DMS114 treated with DMSO at 0.1 percent for 48 hours (cell line): ENCODE measurements around the gene EHMT2.

Experiments
- DNase-seq: peaks from one replicate; lab custom pipeline; 2025; ENCODE audit not compliant: unreplicated experiment; lab: John Stamatoyannopoulos, UW

EHMT2 gene

DNA sequence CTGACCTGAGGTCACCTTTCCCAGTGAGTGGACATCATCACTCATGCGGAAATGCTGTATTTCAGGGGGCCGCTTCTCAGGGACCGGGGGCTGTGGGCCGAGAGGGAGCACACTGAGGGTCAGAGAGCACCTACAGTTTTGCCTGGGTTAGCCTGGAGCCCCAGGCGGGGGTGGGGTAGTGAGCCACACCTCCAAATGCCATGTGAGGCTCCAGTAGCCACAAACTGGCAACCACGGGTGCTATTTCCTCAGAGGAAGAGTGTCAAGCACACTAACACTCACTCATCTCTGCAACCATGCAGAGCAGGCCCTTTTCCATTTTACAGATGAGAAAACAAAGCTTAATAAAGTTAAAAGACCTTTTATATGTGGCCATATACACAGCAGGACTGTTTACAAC, 4.7 kb downstream of the EHMT2 start:
- DNase-seq, result no peak

DNA sequence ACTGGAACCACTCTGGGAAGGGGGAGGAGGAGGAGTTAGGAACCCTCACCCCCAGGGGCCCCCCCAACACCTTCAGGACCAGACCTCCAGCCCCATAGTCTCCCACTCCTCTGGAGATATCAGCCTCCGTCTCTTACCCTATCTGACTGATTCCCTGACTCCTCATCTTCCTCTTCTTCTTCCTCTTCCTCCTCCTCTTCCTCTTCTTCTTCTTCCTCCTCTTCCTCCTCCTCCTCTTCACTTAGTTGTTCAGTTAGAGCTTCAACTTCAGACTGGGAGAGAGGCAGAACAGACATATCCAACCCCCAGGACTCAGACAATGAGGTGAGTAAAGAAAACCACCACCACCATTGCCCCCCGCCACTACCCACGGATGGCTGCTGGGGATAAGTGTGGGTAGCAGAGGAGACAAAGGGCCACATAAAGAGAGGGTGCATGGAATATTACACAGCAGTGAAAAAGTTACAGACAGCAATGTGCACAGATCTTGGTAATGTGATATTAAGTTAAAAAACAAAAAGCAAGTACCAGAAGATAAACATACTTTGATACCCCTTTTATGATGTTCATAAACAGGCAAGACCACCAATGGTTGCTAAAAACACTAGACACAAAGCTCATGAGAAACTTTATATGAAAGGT, 8.0 kb downstream of the EHMT2 start:
- no peak for DNase-seq

DNA sequence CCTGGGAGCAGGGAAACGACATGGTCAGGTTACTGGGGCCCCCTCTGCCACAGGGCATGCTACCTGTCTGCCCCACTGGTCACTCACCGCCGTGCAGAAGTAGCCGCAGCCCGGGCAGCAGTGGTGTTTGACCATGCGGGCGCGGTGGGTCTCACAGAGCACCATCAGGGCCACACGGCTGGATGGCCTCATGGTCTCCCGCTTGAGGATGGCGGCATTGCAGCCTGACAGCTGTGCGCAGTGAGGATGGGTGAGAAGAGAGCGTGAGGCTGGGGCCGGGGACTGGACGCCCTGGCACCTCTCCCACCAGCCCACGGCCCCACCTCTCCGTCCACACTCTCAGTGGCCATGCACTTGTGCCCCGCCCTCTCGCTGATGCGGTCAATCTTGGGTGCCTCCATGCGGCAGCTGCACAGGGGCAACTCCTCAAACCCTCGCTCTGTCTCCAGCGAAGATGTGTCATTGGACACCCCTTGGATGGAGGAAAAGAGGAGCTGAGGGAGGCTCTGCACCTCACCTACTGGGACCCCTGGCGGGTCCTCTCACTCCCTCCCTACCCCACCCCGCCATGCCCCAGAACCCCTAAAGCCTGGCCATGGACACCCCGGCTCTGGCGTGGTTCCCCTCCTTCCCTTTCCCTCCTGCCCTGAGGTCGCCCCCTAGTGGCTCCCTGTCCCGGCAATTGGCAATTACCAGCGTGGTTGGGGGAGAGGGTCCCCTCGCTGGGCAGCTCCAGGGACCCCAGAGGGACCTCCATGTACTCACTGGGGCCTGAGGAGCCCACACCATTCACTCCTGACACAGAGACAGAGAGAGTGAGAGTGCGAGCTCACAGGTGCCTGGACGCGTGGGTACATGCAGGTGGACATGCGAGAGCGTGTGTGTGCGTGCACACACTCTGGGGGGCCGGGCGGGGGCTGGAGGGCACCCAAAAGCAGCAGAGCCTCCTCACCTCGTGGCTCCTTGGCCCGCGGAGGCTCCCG, 8.9 kb downstream of the EHMT2 start:
- no peak for DNase-seq

DNA sequence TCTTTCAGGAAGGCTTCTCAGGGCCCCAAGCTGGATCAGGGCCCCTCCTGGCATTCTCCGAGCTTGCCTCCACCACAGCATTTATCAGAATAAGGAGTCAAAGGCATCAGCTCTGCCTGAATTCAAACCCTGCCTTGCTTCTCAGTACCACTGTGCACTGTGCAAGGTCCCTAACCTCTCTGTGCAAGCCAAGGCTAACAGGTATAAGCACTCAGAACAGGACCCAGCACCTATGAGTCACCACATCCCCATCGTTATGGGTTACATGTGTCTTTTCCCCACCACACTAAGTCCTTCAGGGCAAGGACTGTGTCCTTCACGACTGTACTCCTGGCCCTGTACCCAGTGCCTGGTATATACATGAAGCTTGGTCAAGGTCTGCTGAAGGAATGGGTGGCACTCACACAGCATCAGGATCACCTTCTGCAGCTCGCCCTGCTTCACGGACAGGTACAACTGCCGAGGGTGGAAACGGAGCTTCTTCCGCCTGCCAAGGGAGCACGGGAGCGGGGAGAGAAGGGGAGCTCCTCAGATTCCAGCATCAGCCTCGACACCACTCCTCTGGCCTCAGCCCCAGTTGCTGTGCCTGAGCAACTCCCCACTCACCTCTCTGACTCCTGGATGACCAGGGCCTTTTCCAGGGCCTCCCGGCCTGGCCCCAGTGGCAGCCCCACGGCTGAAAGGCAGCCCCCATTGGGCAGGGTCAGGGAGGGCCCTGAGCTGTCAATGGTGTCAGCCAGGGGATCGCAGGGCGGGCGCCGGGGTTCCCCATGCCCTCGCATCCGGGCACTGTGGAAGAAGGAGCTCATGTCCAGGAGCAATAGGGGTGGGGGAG, 10.1 kb downstream of the EHMT2 start:
- DNase-seq, result no peak

DNA sequence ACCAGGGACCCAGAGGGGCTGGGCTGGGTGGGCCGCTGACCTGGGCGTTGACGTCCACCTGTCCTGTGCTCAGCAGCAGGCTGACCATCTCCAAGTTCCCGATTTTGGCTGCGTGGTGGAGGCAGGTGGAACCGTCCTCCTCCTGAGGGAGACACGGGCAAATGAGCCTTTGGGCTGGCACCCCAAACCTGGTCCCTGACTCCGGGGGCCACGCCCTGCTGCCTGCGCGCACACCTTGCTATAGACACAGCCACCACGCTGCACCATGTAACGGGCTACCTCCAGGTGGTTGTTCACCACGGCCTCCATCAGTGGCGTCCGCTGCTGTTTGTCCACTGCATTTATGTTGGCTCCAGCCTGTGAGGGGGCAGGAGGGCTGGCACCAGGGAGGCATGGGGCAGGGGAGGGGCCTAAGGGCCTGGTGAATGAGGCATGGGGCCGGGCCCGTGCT, 10.9 kb downstream of the EHMT2 start:
- DNase-seq, result no peak

DNA sequence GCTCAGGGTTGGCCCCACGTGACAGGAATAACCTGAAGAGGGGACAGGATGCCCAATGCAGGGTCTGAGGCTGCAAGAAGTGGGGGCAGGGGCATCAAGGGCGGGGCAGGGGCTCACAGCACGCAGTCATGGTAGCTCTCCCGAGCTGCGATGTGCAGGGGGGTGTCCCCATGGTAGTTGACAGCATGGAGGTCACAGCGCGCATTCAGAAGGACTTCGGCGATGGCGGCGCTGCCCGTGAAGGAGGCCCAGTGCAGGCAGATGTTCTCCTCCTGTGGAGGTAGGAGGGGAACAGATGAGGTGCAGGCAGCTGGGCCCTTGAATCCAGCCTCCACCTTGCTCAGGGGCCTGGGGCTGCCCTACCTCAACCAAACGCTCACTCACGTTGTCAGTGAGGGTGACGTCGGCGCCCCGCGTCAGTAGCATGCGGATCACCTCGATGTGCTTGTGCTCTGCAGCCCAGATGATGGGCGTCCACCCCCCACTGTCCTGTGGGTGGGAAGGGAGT, 12.9 kb downstream of the EHMT2 start:
- DNase-seq, result no peak

DNA sequence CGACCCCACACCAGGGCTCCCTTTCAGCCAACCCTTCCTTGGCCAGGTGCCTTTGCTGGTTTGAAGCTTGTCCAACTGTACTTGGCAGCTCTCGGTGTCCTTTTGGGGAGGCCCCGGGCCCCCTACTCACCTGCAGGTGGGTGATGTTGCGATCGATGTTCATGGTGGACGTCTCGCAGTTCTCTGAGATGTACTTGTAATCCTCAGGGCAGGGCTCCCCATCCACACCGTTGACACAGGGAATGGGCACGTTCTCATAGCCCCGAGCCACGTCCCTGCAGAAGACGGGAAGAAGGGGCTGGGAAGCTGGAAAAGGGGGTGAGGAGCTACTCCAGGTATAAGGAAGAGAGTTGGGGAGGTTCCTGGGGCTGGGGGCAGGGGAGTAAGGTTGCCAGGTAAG, 13.8 kb downstream of the EHMT2 start:
- DNase-seq, result no peak

DNA sequence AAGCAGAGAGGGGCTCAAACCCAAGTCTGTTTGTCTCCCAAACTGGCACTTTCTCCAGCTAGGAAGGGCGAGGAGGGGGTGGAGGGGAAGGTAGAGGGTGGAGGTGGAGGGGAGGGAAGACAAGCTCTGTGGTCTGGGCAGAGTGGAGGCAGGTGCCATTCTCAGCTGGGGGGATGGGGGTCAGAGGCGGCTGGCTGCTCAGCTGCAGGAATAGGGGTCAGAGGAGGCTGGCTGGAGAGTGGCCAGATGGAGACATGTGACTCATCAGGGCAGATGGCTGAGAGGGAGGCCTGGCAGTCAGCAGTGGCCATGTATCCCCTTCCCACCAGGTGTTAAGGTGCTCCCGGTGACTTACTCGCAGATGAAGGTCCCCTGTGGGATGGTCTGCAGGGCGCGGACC, 15.2 kb downstream of the EHMT2 start:
- no peak for DNase-seq

DNA sequence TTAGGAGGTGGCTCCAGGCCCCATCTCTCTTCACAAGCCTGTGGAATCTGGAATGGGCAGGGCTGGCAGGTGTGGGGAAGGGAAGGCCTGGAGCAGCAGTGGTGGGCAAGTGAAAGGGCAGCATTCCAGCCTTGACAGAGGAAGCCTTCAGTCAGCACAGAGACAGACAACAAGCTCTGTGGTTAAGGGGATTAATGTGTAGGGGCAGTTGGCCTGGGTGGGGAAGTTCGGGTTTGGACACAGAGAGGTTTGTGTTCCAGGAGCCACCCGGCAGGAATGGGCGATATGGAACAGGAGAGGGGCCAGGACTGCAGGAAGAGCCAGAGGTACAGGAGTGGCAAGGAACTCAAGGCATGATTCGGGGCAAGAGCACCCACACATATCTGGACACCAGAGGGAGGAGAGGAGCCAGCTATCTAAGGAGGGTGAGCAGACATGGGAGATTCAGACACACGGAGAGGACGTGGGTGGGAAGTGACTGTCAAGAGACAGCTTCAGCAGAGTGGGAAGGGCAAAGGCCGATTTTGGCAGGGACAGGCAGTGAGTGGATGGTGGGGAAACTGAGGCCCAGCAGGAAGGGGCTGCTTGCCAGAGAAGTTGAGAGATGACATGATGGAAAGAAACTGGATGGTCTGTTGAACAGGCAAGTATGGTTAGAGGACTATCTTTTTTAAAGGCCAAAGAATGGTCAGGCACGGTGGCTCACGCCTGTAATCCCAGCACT, 16.2 kb downstream of the EHMT2 start:
- no peak for DNase-seq

DNA sequence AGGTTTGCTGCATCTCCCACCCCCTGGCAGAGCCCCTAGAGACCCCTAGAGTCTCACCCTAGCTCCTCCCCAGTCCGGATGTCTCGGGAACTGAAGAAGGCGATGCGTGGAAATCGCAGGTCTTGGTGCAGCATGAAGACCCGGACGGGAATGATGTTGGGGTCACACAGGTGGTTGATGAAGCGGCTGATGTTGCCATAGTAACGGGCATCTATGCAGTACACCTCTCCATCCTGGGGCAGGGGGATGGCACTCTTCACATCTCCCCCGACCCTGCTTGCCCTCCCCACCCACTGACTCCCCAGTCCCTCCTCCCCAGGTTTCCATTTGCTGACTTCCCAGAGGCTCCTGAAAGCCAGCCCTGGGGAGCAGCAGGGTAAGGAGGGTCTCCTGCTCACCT, 16.9 kb downstream of the EHMT2 start:
- no peak for DNase-seq

DNA sequence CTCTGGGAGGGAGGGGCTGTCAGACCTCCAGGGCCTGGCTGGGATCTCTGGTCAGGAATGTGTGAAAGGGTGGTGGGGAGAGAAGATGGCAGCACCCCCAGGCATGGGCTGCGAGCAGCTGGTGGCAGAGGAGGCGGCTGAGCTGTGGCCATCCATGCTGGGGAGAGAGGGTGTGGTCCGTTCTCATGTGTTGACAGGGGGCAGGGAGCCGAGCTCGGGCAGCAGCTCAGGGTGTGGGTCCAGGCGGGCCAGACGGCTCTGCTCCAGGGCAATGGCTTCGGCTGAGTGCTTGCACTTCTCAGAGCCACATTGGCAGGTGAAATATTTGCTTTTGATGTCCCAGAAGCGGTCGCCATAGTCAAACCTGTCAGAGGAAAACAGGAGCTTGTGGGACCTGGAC, 17.6 kb downstream of the EHMT2 start:
- DNase-seq, result no peak

DNA sequence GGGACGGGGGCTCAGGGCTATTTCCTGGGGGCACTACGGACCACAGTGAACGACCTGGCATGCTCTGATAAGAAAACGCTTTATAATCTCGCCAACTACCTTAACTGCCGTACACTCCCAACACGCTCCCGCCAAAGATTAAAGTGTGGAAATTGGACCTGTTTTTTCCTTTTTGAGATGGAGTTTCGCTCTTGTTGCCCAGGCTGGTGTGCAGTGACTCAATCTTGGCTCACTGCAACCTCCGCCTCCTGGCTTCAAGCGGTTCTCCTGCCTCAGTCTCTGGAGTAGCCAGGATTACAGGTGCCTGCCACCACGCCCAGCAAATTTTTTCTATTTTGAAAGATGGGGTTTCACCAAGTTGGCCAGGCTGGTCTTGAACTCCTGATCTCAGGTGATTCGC, 18.4 kb downstream of the EHMT2 start:
- no peak for DNase-seq

DNA sequence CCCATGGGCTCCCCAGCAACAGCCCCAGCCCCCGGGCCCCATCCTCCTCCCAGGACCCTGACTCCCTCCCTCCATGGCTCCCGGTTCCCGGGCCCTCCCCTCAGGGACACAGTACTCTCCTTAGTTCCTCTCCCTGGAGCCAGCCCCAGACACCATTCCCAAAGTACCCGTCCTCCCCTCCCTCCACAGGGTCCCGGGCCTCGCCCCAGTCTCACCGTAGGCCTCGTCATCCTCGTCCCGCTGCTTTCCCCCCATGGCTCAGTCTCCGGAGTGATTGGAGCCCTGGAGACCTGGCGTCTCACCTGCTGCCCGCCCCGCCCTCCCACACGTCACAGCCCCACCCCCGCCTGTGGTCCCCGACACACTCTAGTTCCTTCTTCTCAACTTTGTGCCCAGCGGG, 18.8 kb downstream of the EHMT2 start, which contains the start of gene SLC44A4:
Gene SLC44A4, minus strand, starts transcription at position 272 of the 400 bp plus-strand sequence. Its CDS starts 17 bp downstream, at position 255.
- DNase-seq, result no peak

DNA sequence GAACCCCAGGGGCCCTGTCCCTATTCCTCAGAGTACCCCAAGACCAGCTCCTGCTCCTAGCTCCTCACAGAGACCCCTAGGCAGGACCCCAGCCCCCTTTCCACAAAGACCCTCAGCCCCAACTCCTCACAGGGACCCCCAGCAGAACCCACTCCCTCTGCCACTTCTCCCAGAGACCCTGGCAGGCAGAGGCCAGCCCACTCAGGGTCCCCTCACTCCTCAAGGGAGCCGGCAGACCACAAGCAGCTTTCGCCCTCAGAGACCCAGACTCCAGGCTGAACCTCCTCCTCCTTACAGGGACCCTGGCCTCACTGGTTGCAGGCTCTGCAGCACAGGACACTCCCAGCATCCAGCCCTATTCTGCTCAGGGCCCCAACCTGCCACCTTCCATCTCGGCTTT, 19.3 kb downstream of the EHMT2 start:
- DNase-seq, result no peak

DNA sequence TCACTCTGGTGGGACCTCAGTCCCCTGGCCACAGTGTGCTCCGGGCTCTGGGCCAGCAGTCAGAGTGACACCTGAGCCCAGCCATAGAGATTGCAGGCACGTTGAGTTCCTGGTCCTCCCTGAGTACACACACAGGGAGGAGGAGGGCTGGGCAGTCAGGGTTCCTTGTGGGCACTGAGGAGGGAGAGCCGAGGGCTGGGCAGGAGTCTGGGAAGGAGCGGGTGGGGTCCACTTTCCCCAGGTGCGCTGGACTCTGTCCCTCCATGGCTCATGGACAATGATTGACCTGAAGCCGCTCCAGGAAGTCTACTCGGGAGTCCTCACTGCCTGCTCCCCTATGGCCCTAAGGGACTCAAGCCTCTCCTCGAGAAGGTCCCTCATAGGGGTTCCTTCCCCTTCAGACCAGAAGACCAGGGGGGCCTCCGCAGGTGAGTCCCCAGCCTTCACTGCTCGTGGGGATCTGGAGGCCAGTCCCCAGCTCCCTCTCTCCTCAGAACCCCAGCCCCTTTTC, 19.8 kb downstream of the EHMT2 start:
- DNase-seq, result no peak

DNA sequence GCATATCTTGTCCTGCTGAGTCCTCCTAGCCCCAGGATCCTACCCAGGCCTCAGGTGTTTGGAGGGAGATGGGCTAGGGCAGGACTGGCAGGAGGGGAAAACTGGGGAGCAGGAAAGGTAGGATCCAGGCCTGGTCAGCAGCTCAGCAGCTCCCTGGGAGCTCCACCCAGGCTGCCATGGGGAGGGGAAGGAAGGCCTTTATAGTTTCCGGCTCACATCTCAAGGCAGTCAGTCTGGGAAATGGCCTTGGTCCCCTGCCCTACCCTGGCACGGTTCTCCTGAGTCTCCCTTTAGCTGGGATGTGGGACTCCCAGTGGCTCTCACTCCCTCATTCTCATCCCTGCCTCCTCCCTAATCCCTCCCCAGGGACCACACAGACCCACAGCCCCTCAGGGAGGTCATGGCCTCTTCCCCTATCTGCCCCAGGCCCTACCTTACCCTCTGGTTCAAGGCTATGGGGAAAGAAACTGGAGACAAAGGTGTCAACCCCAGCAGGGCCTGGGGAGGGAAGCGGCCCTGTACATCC, 20.3 kb downstream of the EHMT2 start:
- no peak for DNase-seq

DNA sequence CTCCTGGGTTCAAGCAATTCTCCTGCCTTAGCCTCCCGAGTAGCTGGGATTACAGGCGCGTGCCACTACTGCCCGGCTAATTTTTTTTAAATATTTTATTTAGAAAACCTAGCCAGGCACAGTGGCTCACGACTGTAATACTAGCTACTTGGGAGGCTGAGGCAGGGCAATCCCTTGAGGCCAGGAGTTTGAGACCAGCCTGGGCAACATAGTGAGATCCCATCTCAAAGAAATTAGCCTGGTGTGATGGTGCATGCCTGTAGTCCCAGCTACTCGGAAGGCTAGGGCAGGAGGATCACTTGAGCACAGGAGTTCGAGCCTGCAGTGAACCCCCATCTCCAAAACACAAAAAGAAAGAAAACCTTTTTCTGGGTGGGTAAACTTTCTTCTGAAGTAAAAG, 21.1 kb downstream of the EHMT2 start:
- no peak for DNase-seq

DNA sequence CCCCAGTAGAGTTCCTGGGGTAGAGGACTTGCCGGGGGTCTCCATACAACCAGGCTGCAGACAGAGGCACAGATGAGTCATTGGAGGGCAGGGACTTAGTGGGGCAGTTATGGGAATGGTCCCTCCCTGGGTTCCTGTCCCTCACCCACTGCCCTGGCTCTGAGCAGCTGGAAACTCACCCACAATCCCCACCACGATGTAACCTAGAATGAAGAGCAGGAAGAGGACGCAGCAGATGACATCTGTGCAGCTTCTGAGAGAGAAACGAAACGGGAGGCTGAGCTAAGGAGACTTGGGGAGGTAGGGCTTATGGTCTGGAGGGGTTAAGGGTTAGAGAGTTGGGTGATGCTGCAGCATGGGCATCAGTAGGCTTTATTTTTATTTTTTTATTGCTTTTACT, 21.6 kb downstream of the EHMT2 start:
- no peak for DNase-seq

DNA sequence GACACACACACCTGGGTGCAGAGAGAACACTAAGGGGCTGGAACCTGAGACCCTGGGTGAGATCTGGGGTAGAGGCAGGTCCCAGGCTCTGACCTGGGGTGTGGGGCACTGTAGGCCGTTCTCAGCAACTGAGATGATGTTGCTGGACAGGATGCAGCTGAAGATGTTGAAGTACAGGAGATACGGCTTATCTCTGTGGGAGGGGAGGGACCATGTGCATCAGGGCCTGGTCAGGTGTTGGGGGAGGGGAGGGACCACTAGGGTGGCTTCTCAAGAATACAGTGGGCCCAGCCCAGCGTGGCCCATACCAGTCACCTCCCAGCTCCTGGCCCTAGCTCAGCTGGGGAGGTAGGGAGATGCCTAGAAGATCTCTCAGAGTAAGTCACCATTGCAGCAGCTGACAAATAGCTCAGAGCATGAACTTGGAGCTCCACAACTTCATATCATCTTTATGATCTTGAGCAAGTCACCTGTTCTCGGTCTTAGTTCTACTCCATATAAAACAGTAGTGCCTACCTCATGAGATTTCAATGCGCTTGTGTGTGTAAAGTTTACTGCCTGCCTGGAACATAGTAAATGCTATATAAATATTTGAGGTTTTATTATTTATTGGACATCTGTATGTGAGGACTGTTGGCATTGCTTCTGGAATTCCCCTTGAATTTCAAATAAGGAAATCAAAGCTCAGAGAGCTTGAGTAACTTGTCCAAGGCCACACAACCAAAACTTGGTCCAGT, 22.5 kb downstream of the EHMT2 start:
- no peak for DNase-seq
